Measurements from ENCODE around the gene SCUBE1. TPM values are rescaled to one million over a fixed set of nuclear protein-coding genes. Genes with fewer than 3 reads are reported as not detected.

SCUBE1 gene
- total RNA-seq, 1 donor from 2014 or later: 16.6 TPM

DNA sequence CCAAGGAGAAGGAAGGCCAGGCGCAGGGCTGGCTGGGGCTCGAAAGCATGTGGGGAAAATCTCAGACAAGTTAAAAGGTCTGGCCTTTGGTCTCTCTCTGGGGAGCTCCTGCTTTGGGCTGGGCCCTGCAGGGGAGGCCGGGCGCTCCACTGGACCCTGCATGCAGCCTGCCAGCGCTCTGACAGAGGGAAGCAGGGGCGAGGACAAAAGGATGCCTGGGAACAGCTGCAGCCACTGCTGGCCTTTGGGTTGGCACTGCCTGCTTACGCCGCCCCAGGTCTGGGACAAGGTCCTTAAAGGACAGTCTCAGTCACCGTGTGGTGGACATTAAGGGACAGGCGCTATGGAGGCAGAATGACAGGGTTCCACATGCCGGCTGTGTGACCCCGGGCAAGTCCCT is 99.8 kb downstream of the SCUBE1 start:
- Histone ChIP-seq H3K27ac (no peak overlapping the region), H3K4me1 (peaks cover 31% of the 10 kb centered on the region), H3K27me3 (ENCODE audit: low read depth) (no peaks in the 10 kb centered on the region), H3K4me3 (no peak overlapping the region), H3K9me3 (no peaks in the 10 kb centered on the region), H3K36me3 (no peaks in the 10 kb centered on the region)
- DNase-seq (no peak), ATAC-seq (no peak)
- intact Hi-C loops (cut with DNase I): no loop called here
- TF ChIP-seq, protein P1, sequence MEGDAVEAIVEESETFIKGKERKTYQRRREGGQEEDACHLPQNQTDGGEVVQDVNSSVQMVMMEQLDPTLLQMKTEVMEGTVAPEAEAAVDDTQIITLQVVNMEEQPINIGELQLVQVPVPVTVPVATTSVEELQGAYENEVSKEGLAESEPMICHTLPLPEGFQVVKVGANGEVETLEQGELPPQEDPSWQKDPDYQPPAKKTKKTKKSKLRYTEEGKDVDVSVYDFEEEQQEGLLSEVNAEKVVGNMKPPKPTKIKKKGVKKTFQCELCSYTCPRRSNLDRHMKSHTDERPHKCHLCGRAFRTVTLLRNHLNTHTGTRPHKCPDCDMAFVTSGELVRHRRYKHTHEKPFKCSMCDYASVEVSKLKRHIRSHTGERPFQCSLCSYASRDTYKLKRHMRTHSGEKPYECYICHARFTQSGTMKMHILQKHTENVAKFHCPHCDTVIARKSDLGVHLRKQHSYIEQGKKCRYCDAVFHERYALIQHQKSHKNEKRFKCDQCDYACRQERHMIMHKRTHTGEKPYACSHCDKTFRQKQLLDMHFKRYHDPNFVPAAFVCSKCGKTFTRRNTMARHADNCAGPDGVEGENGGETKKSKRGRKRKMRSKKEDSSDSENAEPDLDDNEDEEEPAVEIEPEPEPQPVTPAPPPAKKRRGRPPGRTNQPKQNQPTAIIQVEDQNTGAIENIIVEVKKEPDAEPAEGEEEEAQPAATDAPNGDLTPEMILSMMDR (IDR thresholded peaks at IDR 0.05): no peak

DNA sequence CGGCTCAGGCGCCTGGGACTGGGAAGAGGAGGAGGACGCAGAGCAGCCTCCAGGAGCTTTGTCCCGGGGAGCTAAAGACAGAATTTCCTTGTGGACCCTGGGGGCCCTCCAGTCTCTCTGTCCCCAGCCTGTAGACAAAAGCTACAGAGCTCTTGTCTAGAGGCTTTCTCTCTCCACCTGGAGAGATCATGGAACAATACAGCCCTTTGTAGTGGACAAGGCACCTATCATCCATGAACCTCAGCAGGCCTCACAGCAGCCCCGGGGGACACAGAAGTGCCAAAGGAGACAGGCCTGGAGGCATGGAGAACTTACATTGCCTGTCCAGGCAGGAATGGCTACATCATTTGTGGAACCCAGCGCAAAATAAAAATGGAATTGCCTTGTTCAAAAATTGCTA is 100.5 kb downstream of the SCUBE1 start:
- Histone ChIP-seq H3K36me3 (no peaks in the 10 kb centered on the region), H3K9me3 (no peaks in the 10 kb centered on the region), H3K4me1 (peaks cover 38% of the 10 kb centered on the region), H3K27ac (no peak overlapping the region), H3K27me3 (ENCODE audit: low read depth) (no peaks in the 10 kb centered on the region), H3K4me3 (no peak overlapping the region)
- TF ChIP-seq, protein P1 (IDR thresholded peaks at IDR 0.05): no peak
- ATAC-seq (no peak), DNase-seq (no peak)
- intact Hi-C loops (cut with DNase I): no loop called here

GRCh38 chr22:43241699-43242386 is 101.3 kb downstream of the SCUBE1 start:
- TF ChIP-seq, protein P1 (IDR thresholded peaks at IDR 0.05): no peak
- H3K27ac ChIP-seq: no peak overlapping the region
- H3K27me3 ChIP-seq (ENCODE audit: low read depth): no peaks in the 10 kb centered on the region
- no peaks in the 10 kb centered on the region for H3K9me3 ChIP-seq
- intact Hi-C loops (cut with DNase I): no loop called here
- H3K4me3 ChIP-seq: no peak overlapping the region
- peaks cover 46% of the 10 kb centered on the region for H3K4me1 ChIP-seq
- peak; percentile 33 to 37 for ATAC-seq
- DNase-seq: no peak
- H3K36me3 ChIP-seq: no peaks in the 10 kb centered on the region

DNA sequence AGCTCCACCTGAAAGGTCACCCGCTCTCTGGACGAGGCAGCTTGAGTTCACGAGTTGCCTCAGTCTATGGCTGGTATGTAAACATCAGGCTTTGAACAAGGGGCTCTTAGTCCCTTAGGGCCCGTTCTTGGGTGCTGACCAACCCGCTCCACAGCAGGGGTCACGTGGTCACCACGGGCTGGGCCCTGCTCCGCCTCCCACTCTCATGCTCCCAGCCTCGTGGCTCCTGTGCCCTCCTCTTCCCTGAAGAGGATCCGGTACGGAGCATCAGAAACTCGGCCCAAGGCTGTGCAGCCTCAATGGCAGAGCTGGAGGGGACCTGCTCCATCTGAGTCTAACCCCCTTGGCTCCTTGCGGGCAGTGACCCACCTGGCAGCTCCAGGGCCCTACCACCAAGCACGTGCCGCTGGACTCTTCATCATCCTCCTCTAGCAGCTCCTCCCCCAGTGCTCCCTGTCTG is 102.0 kb downstream of the SCUBE1 start:
- no peak overlapping the region for H3K27ac ChIP-seq
- TF ChIP-seq, protein P1 (IDR thresholded peaks at IDR 0.05): no peak
- peaks cover 49% of the 10 kb centered on the region for H3K4me1 ChIP-seq
- no peaks in the 10 kb centered on the region for H3K36me3 ChIP-seq
- intact Hi-C loops (cut with DNase I): no loop called here
- ATAC-seq (peak; percentile 74 to 75), DNase-seq (peak; percentile 81)
- H3K27me3 ChIP-seq (ENCODE audit: low read depth): no peaks in the 10 kb centered on the region
- H3K9me3 ChIP-seq: no peaks in the 10 kb centered on the region
- H3K4me3 ChIP-seq: no peak overlapping the region

DNA sequence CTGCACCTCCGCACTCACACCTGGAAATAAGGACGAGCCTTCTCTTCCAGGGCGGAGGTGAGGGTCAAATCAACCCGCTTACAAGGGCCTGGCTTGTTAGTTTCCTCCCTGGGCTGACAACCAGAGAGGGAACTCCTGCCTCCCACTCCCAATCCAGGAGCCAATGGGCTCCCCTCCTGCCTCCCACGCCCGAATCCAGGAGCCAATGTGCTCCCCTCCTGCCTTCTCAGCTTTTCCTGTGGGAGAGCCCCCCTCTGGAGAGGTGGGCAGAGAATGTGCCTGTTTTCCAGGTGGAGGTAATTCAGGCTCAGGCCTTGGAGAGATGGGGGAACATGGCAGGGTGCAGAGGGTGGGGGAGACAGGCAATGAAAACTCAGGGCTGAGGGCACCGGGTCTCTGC is 102.6 kb downstream of the SCUBE1 start:
- intact Hi-C loops (cut with DNase I): no loop called here
- DNase-seq: no peak
- no peak overlapping the region for H3K27ac ChIP-seq

More for the DNA sequence above, 102.6 kb downstream of the SCUBE1 start:
- TF ChIP-seq, protein P1 (IDR thresholded peaks at IDR 0.05): no peak
- H3K9me3 ChIP-seq: no peaks in the 10 kb centered on the region
- no peaks in the 10 kb centered on the region for H3K27me3 ChIP-seq (ENCODE audit: low read depth)
- H3K4me3 ChIP-seq: no peak overlapping the region
- no peaks in the 10 kb centered on the region for H3K36me3 ChIP-seq
- no peak for ATAC-seq
- peaks cover 49% of the 10 kb centered on the region for H3K4me1 ChIP-seq
